Stomach (tissue), 9 donors: Measurements from ENCODE around the gene CCDC148. TPM values are rescaled to one million over a fixed set of nuclear protein-coding genes. Genes with fewer than 3 reads are reported as not detected.
A peak's percentile ranks its signal among the peaks of the same experiment; 100 is the strongest.

Experiments used
- DNase-seq, 2 donors: peaks; one replicate each; pipeline versions ENCODE4 v3.0.0 to v3.0.0-alpha.2; 2013 to 2019
- H3K27ac ChIP-seq, 5 donors: fragments of 200-600 bp in 4 of 5; sonication (generic) in 4 of 5; one replicate each; pipeline ENCODE4 v1.5.1; 2013 to 2019; ENCODE audit warnings: mild to moderate bottlenecking in 1 of 5, moderate library complexity in 1 of 5
- H3K27me3 ChIP-seq, 3 donors: fragments of 200-600 bp; sonication (generic); one replicate each; pipeline ENCODE4 v1.5.1; 2017 to 2019; ENCODE audit warnings: mixed run types in 1 of 3
- H3K36me3 ChIP-seq, 4 donors: fragments of 200-600 bp; sonication (generic); 1 replicate in 3 of 4; 2 replicates in 1 of 4; pipeline ENCODE4 v1.5.1; 2016 to 2019
- H3K4me1 ChIP-seq, 4 donors: fragments of 200-600 bp; sonication (generic); one replicate each; pipeline ENCODE4 v1.5.1; 2016 to 2019
- H3K4me3 ChIP-seq, 4 donors: fragments of 200-600 bp; sonication (generic) in 3 of 4; one replicate each; pipeline ENCODE4 v1.5.1; 2016 to 2019; ENCODE audit warnings: mild to moderate bottlenecking in 1 of 4
- H3K9me3 ChIP-seq, 4 donors: fragments of 200-600 bp; sonication (generic); one replicate each; pipeline ENCODE4 v1.5.1; 2016 to 2019
- EP300 ChIP-seq: sonication (generic); formaldehyde crosslinking; IDR thresholded peaks from one replicate; pipeline ENCODE4 v1.6.1; 2017; ENCODE audit warnings: antibody characterized with exemption
- POLR2A ChIP-seq, 4 donors: fragments of 450-650 bp; IDR thresholded peaks; one replicate each; pipeline ENCODE4 v1.6.1; 2016; ENCODE audit warnings: antibody characterized with exemption in 4 of 4, control low read depth in 2 of 4, mild to moderate bottlenecking in 1 of 4, moderate library complexity in 1 of 4
- POLR2AphosphoS5 ChIP-seq, 3 donors: sonication (generic); formaldehyde crosslinking; IDR thresholded peaks; one replicate each; pipeline ENCODE4 v1.6.1; 2016; ENCODE audit warnings: antibody characterized with exemption in 3 of 3
- WGBS, 5 donors: extraction: QIAGEN DNeasy Blood & Tissue Kit in 3 of 5; methylation state at CpG; one replicate each; pipeline versions ENCODE4 v1.1.5 to v1.1.7; 2013 to 2018; 5-methylcytosine and 5-hydroxymethylcytosine counted together
- intact Hi-C: fragments of 100-400 bp; cut with DNase I; formaldehyde crosslinking; loops from one replicate; pipeline ENCODE4 v1.15.1; 2023; ENCODE audit warnings: low total_unique reads
- polyA plus RNA-seq, 3 donors: library from polyadenylated mRNA; stranded (reverse); fragments of 200-250 nt; gene quantifications; one replicate each; pipeline ENCODE4 v1.2.3, GENCODE V29; 2013
- total RNA-seq, 5 donors: library from RNA; depleted of rRNA; stranded (reverse); fragments of >200 nt; gene quantifications; one replicate each; pipeline versions ENCODE4 v1.1.0 to v1.2.3, GENCODE V29; 2014 to 2016
- TF ChIP-seq, protein P1 (sequence below), 7 experiments: fragments of 450-650 bp in 4 of 7; fragments of 200-600 bp in 3 of 7; sonication (generic) in 3 of 7; IDR thresholded peaks; one replicate each; pipeline ENCODE4 v1.5.1; 2016 to 2019; ENCODE audit warnings: antibody characterized with exemption in 7 of 7, control low read depth in 2 of 7, mild to moderate bottlenecking in 1 of 7
- donor health status: healthy with polysubstance abuse.
- donor health status: Bipolar disorder and iron deficiency.
- donor health status: healthy.

CCDC148 gene
- total and polyA plus RNA-seq, 8 donors, result 0.25 to 1.3 (median 0.43) TPM; not detected in 5

DNA sequence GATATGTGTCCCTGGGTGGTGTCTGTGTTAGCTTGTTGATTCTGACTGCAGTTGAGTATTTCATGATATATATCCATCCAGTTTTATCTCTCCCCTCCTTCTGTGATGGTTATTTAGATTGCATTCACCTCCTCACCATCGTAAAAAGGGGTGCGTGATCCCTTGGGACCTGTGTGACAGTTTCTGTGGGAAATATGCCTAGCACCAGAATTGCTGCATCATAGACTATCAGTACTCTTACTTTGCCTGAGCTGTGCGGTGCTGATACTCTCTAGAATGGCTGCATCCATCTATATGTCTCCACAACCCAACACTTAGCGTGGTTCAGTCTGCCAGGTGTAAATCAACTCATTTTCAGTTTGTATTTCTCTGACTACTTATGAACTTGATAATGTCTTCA lies 34.5 kb upstream of the CCDC148 start:
- 89 to 95% (median 94%) methylated on average over 4 of the region's 4 CpGs for WGBS, 5 donors
- intact Hi-C loops, result no loop called here

DNA sequence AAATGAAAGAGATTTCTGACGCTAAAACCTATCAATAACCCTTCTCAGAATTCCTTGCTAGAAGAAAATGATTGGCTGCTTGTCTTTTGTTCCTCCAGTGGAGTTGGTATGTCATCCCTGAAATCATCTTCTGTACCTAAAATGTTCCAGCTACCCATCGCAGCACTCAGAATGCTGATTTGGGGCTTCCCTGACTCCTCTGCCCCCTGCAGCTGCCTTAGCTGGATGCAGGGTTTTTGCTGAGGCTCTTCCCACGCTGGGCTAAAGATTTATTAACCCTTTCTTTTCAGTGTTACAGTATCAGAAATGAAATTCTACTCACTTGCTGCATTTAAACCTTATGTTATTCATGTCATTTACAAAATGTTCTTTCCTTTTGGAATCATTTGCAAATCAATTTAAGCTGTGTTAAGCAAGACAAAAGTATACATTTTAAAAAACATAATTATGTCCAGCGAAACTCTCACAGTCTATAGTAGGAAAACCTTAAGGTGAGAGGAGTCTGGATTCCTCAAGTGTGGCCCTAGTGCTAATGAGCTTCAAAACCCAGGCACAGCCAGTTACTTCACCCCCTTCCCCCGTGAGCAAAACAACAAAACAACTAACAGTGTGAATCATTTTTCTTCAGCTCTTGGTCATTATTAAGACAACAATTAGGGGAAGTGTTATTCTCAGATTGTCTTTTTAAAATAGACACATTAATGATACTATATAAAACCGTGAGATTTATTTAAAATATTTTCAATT lies 33.0 kb upstream of the CCDC148 start:
- WGBS, 5 donors, result 63 to 69% (median 66%) methylated on average over 6 of the region's 6 CpGs
- Histone ChIP-seq H3K27me3 (no peaks in the 10 kb centered on the region), H3K27ac (no peak overlapping the region), H3K9me3 (no peaks in the 10 kb centered on the region), H3K36me3 (no peaks in the 10 kb centered on the region), H3K4me3 (no peak overlapping the region), H3K4me1 (peaks cover 16 to 50% (median 31%) of the 10 kb centered on the region in 4 donors)
- TF ChIP-seq POLR2A (IDR thresholded peaks at IDR 0.05) (no peak), POLR2AphosphoS5 (IDR thresholded peaks at IDR 0.05) (no peak), EP300 (no peak)
- TF ChIP-seq, protein P1, sequence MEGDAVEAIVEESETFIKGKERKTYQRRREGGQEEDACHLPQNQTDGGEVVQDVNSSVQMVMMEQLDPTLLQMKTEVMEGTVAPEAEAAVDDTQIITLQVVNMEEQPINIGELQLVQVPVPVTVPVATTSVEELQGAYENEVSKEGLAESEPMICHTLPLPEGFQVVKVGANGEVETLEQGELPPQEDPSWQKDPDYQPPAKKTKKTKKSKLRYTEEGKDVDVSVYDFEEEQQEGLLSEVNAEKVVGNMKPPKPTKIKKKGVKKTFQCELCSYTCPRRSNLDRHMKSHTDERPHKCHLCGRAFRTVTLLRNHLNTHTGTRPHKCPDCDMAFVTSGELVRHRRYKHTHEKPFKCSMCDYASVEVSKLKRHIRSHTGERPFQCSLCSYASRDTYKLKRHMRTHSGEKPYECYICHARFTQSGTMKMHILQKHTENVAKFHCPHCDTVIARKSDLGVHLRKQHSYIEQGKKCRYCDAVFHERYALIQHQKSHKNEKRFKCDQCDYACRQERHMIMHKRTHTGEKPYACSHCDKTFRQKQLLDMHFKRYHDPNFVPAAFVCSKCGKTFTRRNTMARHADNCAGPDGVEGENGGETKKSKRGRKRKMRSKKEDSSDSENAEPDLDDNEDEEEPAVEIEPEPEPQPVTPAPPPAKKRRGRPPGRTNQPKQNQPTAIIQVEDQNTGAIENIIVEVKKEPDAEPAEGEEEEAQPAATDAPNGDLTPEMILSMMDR (IDR thresholded peaks at IDR 0.05), result no peak
- intact Hi-C loops, result no loop called here
- DNase-seq, result no peak

More for the DNA sequence above, 34.5 kb upstream of the CCDC148 start:
- H3K4me1 ChIP-seq, result peaks cover 16 to 59% (median 31%) of the 10 kb centered on the region in 4 donors
- no peak overlapping the region for H3K27ac ChIP-seq
- H3K9me3 ChIP-seq, result no peaks in the 10 kb centered on the region
- no peak for DNase-seq
- H3K4me3 ChIP-seq, result no peak overlapping the region
- no peaks in the 10 kb centered on the region for H3K27me3 ChIP-seq
- H3K36me3 ChIP-seq, result no peaks in the 10 kb centered on the region
- no peak for TF ChIP-seq POLR2A (IDR thresholded peaks at IDR 0.05)
- TF ChIP-seq, protein P1 (IDR thresholded peaks at IDR 0.05), result no peak
- no peak for TF ChIP-seq EP300
- no peak for TF ChIP-seq POLR2AphosphoS5 (IDR thresholded peaks at IDR 0.05)

DNA sequence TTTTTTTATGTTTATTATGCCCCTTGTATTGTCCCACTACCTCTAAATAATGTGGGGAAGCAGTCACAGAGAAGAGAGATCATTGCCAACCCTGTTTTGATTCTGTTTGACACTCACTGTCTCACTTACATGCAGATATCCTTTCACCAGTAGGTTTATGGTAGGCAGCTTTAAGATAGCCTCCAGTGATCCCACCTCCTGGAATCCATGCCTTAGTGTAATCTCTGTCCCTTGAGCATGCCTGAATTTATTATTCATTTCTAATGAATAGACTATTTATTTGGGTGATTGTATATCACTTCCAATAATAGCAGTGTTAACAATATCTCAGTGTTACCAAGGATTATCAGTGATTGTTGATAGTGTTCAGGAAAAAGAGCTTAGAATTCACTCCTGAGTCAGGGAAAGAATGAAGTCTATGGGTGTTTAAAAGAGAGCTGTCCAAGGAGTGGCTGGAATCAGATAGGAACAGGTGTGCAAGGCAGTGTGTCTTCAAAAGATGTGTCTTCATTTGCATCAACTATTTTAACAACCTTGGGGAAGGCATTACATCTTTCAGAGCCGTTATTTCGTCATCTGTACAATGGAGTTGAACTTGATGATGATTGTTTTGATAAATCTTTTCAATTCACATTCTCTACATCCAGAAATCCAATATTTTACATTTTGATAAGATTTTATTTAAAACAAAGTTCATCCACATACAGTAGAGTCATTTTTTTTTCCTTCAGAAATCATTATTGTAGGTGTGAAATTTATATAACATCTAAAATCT lies 32.1 kb upstream of the CCDC148 start:
- peaks cover 13 to 43% (median 29%) of the 10 kb centered on the region in 4 donors for H3K4me1 ChIP-seq
- no peaks in the 10 kb centered on the region for H3K36me3 ChIP-seq
- TF ChIP-seq POLR2AphosphoS5 (IDR thresholded peaks at IDR 0.05) (no peak), POLR2A (IDR thresholded peaks at IDR 0.05) (no peak), EP300 (no peak)
- TF ChIP-seq, protein P1 (IDR thresholded peaks at IDR 0.05), result no peak
- 35 to 70% (median 49%) methylated on average over 2 of the region's 2 CpGs for WGBS, 5 donors
- no peak for DNase-seq
- H3K4me3 ChIP-seq, result no peak overlapping the region
- H3K27ac ChIP-seq, result no peak overlapping the region
- H3K9me3 ChIP-seq, result no peaks in the 10 kb centered on the region
- intact Hi-C loops, result no loop called here
- H3K27me3 ChIP-seq, result no peaks in the 10 kb centered on the region

DNA sequence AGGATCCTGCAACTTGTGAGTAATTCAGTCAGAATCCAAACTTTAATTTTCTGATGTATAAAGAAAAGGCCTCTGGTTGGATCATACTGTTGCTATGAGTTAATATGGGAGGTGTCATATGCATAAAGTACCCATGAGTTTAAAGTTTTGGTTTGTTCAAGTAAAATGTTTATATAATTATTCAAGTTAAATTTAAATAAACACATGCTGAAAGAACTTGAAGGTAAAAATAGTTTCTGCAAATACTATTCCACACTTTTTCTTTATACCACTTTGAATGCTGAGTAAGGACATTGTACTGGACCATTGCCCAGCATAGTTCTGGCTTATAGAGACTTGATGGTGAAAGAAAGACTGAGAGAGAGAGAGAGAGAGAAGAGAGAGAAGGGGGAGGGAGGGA lies 30.9 kb upstream of the CCDC148 start:
- Histone ChIP-seq H3K4me3 (no peak overlapping the region), H3K4me1 (peaks cover 11 to 42% (median 25%) of the 10 kb centered on the region in 4 donors), H3K27ac (no peak overlapping the region), H3K9me3 (no peaks in the 10 kb centered on the region), H3K27me3 (no peaks in the 10 kb centered on the region), H3K36me3 (no peaks in the 10 kb centered on the region)
- intact Hi-C loops, result no loop called here
- TF ChIP-seq POLR2A (IDR thresholded peaks at IDR 0.05) (no peak), POLR2AphosphoS5 (IDR thresholded peaks at IDR 0.05) (no peak), EP300 (no peak)
- TF ChIP-seq, protein P1 (IDR thresholded peaks at IDR 0.05), result no peak
- DNase-seq, result peak in 1 of 2 donors; percentile 65
